Effector CD8-positive, alpha-beta T cell (primary cell): ENCODE results near the gene CUL4A.

Experiments
- DNase-seq: peaks from one replicate; lab custom pipeline; 2025; lab: John Stamatoyannopoulos, UW

CUL4A gene

DNA sequence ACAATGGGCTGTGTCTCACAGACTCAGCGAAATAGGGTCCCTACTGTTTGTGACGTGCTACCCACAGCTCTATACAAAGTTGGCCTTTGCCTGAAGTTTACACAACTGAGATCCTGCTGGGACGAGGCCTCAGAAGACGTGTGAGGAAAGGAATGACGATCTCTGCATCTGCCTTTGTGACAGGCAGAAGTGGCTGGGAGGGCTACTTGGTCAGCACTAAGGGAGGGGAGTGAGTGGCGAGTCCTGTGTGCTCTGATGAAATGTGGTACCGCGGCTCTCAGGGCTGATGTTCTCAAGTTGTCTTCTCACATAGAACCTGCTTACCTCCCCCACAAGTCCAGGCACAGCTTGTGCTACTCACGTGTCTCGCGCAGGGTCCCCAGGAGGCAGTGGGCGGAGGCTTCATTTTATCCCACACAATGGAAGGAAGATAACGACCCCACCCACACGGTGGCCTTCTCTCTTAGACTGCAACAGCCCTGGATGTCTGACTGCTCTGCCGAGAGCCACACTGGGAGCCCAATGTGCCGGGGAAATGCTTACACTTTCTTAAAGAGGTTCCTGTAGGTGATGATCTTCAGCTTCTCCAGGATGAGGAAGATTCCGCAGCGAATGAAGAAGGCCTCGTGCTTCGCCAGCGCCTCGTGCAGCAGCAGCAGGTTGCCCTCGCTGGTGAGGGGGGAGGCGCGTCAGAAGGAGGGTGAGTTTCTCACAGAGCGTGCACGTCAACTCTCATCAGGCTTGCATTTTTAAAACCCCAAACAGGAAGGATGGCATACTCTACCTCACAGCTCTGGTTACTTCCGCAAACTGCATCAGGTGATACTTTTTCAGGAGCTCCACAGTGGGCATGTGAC is 29.8 kb upstream of the CUL4A start:
- no peak for DNase-seq

- no peak for DNase-seq
Measured at GRCh38 chr13:113182046-113182445, 27.4 kb upstream of the CUL4A start.

DNA sequence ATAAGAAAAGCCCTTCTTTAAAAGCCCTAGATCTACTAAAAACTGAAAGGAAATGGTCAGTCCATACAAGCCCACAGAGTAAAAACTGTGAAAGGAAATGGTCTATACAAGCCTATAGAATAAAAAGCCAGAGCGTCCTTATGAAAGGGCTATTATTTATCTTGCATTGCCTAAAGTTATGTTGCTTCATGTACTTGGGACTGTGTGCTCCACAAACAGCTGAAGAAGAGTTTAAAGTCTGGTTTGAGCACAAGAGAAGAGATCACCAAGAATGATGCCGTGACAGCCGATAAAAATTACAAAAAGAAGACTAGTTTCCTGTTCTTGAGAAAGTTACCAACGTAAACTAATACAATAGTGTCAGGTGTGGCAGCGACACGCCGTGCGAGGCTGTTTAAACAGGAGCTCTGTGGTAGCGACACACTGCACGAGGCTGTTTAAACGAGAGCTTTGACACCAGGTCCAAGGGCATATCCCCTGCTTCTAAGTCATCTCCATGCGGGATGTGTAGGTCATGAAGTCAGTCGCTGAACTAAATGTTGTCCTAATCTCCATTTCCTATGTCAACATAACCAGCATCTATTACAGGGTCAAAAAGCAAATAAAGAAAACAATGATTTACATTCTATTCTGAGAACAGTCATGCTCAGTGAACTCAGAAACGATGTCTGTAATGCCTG is 25.8 kb upstream of the CUL4A start:
- DNase-seq, result no peak

GRCh38 chr13:113184568-113185440 is 24.6 kb upstream of the CUL4A start:
- DNase-seq, result no peak

DNA sequence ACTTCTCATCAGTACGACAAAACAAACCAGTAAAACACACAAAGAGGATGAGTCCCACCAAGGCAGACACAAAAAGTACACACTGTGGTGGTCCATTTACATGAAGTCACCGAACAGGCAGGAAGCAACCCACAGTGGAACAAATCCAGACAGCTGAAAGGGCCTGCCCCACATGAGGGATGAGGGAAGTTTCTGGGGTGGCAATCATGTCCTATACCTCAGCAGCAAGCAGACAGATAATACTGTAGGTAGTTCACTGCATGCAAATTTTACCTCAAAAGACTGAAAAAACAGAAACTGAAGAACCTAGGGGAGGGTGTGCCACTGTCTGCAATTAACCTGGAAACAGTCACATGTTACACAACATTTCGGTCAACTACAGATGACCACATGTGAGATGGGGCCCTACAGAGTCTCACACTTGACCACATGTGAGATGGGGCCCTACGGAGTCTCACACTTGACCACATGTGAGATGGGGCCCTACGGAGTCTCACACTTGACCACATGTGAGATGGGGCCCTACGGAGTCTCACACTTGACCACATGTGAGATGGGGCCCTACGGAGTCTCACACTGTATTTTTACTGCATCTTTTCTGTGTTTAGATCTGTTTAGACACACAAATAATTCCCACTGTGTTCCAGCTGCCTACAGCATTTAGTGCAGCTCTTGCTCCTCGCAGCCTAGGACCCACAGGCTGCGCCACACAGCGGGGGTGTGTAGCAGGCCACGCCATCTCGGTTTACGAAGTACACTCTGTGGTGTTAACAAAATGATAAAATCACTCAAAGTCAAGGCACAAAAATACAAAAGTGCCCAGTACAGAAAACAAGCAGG is 23.1 kb upstream of the CUL4A start:
- no peak for DNase-seq

- DNase-seq, result no peak
Measured at GRCh38 chr13:113187263-113187669, 22.1 kb upstream of the CUL4A start.

- DNase-seq, result no peak
Measured at GRCh38 chr13:113187883-113188665, 21.3 kb upstream of the CUL4A start.

DNA sequence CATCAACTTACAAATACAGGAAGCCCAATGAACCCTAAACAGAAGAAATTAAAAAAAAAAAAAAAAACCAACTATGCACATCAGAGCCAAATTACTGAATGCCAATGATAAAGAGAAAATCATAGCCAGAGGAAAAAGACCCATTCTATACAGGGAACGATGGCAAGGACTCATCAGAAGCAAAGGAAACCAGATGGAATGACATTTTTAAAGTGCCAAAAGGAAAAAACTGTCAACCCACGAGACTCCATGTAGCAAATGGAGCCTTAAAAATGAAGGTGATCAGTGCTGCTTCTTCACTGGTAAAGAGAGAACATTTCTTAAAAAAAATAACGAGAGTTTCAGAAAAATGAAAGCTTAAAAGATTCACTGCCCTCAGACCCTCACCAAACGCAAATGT is 19.2 kb upstream of the CUL4A start:
- no peak for DNase-seq

DNA sequence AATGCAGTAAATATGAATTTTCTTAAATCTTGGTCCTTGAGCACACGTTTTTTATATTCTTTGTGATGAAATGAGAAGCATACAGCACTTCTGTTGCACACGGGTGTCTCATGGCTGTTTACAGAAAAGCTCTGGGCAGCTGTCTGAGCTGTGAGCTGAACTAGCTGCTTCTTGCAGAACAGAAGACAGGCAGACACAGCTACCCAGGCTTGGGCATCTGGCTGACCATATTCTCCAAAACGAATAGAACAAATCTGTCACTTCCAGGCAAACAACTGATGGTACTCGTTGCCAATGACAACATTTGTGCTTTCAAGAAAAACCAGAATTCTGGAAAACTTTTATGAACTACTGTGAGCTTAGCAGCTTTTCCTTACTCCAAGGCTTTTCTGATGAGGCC is 17.1 kb upstream of the CUL4A start:
- DNase-seq, result no peak

DNA sequence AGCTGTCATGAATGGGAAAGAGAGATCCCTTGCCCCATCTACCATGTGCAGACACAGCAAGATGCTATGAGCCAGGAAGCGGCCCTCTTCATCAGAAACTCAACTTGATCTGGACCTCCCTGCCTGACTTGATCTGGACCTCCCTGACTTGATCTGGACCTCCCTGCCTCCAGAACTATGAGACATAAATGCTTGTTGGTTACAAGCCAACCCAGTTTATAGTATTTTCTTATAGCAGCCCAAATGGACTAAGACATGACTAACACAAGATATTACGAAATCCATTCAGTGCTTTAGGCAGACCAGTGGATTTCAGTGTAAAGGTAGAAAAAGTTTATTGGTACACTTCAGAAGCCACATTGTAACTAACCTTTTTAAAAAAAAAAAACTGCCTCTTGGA is 16.5 kb upstream of the CUL4A start:
- no peak for DNase-seq

- no peak for DNase-seq
Measured at GRCh38 chr13:113195360-113195759, 14.1 kb upstream of the CUL4A start.

- DNase-seq, result no peak
Measured at GRCh38 chr13:113196970-113197737, 12.3 kb upstream of the CUL4A start.

GRCh38 chr13:113201815-113202214 is 7.6 kb upstream of the CUL4A start:
- DNase-seq, result no peak

DNA sequence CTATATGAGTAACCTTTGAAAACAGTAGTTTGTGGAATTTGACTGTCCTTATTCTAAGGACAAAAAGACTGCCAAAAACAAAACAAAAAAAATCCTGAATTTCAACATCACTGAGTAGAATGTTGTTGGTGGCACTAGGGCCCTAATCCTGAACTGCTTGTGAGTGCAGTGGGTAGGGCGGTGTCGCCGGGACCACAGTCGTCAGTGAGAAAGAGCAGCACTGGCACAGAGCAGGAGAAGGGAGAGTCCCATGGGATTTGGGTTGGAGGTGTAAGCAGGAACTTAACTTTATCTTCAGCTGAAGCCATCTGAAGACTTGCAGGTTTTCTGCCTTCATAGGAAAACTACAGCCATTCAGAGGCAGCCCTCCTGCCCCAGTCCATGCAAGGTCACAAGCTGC is 6.5 kb upstream of the CUL4A start:
- DNase-seq, result no peak

DNA sequence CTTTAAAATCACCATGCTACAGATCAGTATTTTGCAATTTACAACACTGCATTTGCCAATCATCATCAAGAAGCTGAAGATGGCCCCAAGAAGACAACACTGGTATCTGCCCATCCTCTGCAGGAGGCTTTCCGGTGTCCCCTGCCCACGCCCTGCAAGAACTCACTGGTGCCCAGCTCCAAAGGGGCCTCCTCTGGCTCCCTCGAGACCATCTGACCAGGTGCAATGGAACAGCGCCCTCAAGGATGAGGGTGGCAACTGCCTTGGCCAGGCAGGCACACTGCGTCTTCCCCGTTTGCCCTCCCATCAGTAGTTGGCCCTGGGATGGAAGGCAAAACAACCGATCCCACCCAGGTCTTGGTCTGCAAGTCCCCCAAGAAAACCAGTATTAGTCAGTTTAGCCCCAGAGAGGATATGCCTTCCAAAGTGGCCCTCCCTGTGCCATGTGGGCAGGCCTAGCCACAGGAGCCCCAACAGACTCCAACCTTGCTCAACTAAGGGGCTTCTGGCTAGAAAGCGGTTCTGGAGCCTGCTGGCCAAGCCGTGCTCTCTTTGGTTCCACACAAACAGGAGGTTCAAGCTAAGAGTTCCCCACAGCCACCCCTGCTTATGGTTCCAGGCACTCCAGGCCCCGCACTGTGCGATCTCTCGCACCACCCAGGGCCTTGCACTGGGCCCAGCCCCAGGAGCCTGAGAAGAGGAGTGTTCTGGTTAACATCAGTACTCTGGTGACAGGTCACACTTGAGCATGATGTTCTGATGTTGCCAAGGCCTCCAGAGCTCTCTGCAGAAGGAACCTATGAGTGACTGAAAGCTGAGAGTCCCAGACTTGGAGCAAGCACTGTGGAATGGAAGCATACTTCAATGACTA is 5.7 kb upstream of the CUL4A start:
- no peak for DNase-seq

- DNase-seq, result no peak
Measured at GRCh38 chr13:113204378-113204734, 5.1 kb upstream of the CUL4A start.

GRCh38 chr13:113205428-113205931 is 3.9 kb upstream of the CUL4A start:
- DNase-seq, result no peak

GRCh38 chr13:113207460-113207859 is 2.0 kb upstream of the CUL4A start:
- no peak for DNase-seq

DNA sequence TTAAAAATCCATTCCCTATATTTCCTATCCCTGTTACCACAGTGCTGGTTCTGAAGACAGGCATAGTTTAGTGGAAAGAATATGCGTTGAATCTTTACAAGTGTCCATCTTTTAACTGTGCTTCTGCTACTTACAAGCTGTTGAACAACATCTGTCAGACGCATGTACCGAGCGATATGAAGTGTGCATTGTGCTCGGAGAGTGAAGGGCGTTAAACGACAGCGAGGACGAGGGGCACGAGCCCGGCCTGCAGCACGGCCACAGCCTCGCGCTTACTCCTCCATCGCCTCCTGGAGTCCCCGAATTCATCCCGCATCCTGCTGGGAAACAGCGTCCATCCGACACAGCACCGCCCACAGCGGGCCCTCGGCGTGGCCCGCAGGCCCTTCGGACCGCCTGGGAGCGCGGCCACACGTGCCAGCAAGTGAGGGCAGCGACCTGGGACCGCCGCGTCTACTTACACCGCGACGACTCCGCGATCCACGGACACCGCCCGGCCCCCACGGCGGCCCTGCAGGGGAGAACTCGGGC is 1.5 kb upstream of the CUL4A start:
- no peak for DNase-seq
